CD4-positive, CD25-positive, alpha-beta regulatory T cell (primary cell): Measurements from ENCODE around the gene VSIG4. TPM values are rescaled to one million over a fixed set of nuclear protein-coding genes. Genes with fewer than 3 reads are reported as not detected.

ENCODE experiments used
- ATAC-seq, 2 donors: fragments of 150-1000 bp; cut with Tn5 transposase; one replicate each; pipeline ENCODE4 v1.10.0; 2021; ENCODE audit warnings: low read depth in 2 of 2, moderate number of reproducible peaks in 2 of 2, moderate library complexity in 1 of 2
- DNase-seq, 3 donors: peaks; one replicate each; pipeline versions ENCODE4 v3.0.0 to v3.0.0-alpha.2; 2012 to 2022; ENCODE audit warnings: mixed read lengths in 1 of 3
- H3K27ac ChIP-seq: one replicate; pipeline ENCODE4 v1.7.0; 2013; ENCODE audit warnings: mild to moderate bottlenecking, low read length; ENCODE audit not compliant: insufficient read depth, poor library complexity, severe bottlenecking
- H3K27me3 ChIP-seq: one replicate; pipeline ENCODE4 v1.7.0; 2013; ENCODE audit warnings: low read length; ENCODE audit not compliant: control insufficient read depth, insufficient read depth
- H3K36me3 ChIP-seq: one replicate; pipeline ENCODE4 v1.7.0; 2013; ENCODE audit warnings: mild to moderate bottlenecking, low read length, moderate library complexity; ENCODE audit not compliant: control insufficient read depth, insufficient read depth
- H3K4me1 ChIP-seq: 2 replicates; pipeline ENCODE4 v1.7.0; 2013; ENCODE audit warnings: mild to moderate bottlenecking, low read length; ENCODE audit not compliant: insufficient read depth, control insufficient read depth, poor library complexity, severe bottlenecking
- H3K4me3 ChIP-seq: one replicate; pipeline ENCODE4 v1.7.0; 2013; ENCODE audit warnings: low read depth, mild to moderate bottlenecking, low read length, moderate library complexity
- H3K9me3 ChIP-seq, 2 experiments: 1 replicate in 1 of 2; 2 replicates in 1 of 2; pipeline ENCODE4 v1.7.0; 2013; ENCODE audit warnings: low read length in 2 of 2, mild to moderate bottlenecking in 1 of 2, moderate library complexity in 1 of 2; ENCODE audit not compliant: control insufficient read depth in 2 of 2
- H3K27ac Mint-ChIP-seq, 3 donors: one replicate each; pipeline ENCODE4 v1.8.0; 2020 to 2022; ENCODE audit warnings: mild to moderate bottlenecking in 3 of 3, mixed read lengths in 3 of 3, moderate library complexity in 2 of 3
- H3K27me3 Mint-ChIP-seq: one replicate; pipeline ENCODE4 v1.8.0; 2022; ENCODE audit warnings: mild to moderate bottlenecking, mixed read lengths
- H3K36me3 Mint-ChIP-seq: one replicate; pipeline ENCODE4 v1.8.0; 2020; ENCODE audit warnings: mixed read lengths
- H3K4me1 Mint-ChIP-seq, 4 donors: one replicate each; pipeline ENCODE4 v1.8.0; 2020 to 2022; ENCODE audit warnings: mixed read lengths in 4 of 4, mild to moderate bottlenecking in 1 of 4
- H3K4me3 Mint-ChIP-seq, 4 donors: one replicate each; pipeline ENCODE4 v1.8.0; 2020 to 2022; ENCODE audit warnings: mild to moderate bottlenecking in 4 of 4, mixed read lengths in 4 of 4, moderate library complexity in 3 of 4
- H3K9me3 Mint-ChIP-seq, 7 donors: one replicate each; pipeline ENCODE4 v1.8.0; 2020 to 2022; ENCODE audit warnings: mixed read lengths in 7 of 7, mild to moderate bottlenecking in 3 of 7, moderate library complexity in 2 of 7
- polyA plus RNA-seq, 4 donors: library from polyadenylated mRNA; unstranded; fragments of 300-500 nt; fragmentation: Illumina TruSeq; gene quantifications; one replicate each; pipeline ENCODE4 v1.2.3, GENCODE V29; 2021
- total RNA-seq: library from RNA; stranded (reverse); gene quantifications from one replicate; pipeline ENCODE4 v1.2.3, GENCODE V29; 2022

Gene VSIG4
- total and polyA plus RNA-seq, 5 donors from 2014 or later: not detected

- Mint-ChIP-seq H3K4me1 (no peaks in the 10 kb centered on the region), H3K27ac (no peak overlapping the region)
- no peak for ATAC-seq
Observed at GRCh38 chrX:66053414-66053813, 13.5 kb upstream of the VSIG4 start.

GRCh38 chrX:66051980-66052379, 12.1 kb upstream of the VSIG4 start:
- ATAC-seq: no peak
- peaks cover 0 to 4% (median 2%) of the 10 kb centered on the region in 4 donors for H3K4me1 Mint-ChIP-seq
- no peak overlapping the region for H3K4me3 ChIP-seq

More at GRCh38 chrX:66053414-66053813, 13.5 kb upstream of the VSIG4 start:
- H3K4me3 ChIP-seq: no peak overlapping the region
- no peaks in the 10 kb centered on the region for H3K4me1 ChIP-seq
- H3K27ac ChIP-seq: no peak overlapping the region
- peaks cover 0 to 4% (median 0%) of the 10 kb centered on the region in 7 donors for H3K9me3 Mint-ChIP-seq
- H3K4me3 Mint-ChIP-seq: no peak overlapping the region
- H3K36me3 Mint-ChIP-seq: no peaks in the 10 kb centered on the region
- DNase-seq: no peak
- no peaks in the 10 kb centered on the region for H3K36me3 ChIP-seq
- H3K9me3 ChIP-seq: no peaks in the 10 kb centered on the region
- H3K27me3 Mint-ChIP-seq: no peaks in the 10 kb centered on the region
- no peaks in the 10 kb centered on the region for H3K27me3 ChIP-seq

GRCh38 chrX:66050140-66050569, 10.3 kb upstream of the VSIG4 start:
- ATAC-seq: no peak

More at GRCh38 chrX:66051980-66052379, 12.1 kb upstream of the VSIG4 start:
- H3K27me3 ChIP-seq: no peaks in the 10 kb centered on the region
- Mint-ChIP-seq H3K27ac (peak overlapping the region in 1 of 3 donors; percentile 21), H3K27me3 (no peaks in the 10 kb centered on the region), H3K9me3 (peaks cover 0 to under 1% (median 0%) of the 10 kb centered on the region in 7 donors), H3K4me3 (no peak overlapping the region), H3K36me3 (no peaks in the 10 kb centered on the region)
- no peaks in the 10 kb centered on the region for H3K9me3 ChIP-seq
- H3K4me1 ChIP-seq: peaks cover 5% of the 10 kb centered on the region
- no peak overlapping the region for H3K27ac ChIP-seq
- no peak for DNase-seq
- no peaks in the 10 kb centered on the region for H3K36me3 ChIP-seq

GRCh38 chrX:66049056-66049455, 9.2 kb upstream of the VSIG4 start:
- Histone ChIP-seq H3K4me1 (peaks cover 14% of the 10 kb centered on the region), H3K27ac (no peak overlapping the region), H3K27me3 (no peaks in the 10 kb centered on the region), H3K36me3 (no peaks in the 10 kb centered on the region), H3K4me3 (no peak overlapping the region), H3K9me3 (no peaks in the 10 kb centered on the region)
- H3K27ac Mint-ChIP-seq: no peak overlapping the region
- no peak overlapping the region for H3K4me3 Mint-ChIP-seq
- H3K9me3 Mint-ChIP-seq: no peaks in the 10 kb centered on the region
- ATAC-seq (no peak), DNase-seq (no peak)
- no peaks in the 10 kb centered on the region for H3K27me3 Mint-ChIP-seq
- peaks cover 0 to 28% (median 16%) of the 10 kb centered on the region in 4 donors for H3K4me1 Mint-ChIP-seq
- H3K36me3 Mint-ChIP-seq: no peaks in the 10 kb centered on the region

More at GRCh38 chrX:66050140-66050569, 10.3 kb upstream of the VSIG4 start:
- no peaks in the 10 kb centered on the region for H3K36me3 ChIP-seq
- no peak overlapping the region for H3K4me3 ChIP-seq
- H3K27ac Mint-ChIP-seq: no peak overlapping the region
- H3K27ac ChIP-seq: no peak overlapping the region
- DNase-seq: no peak
- H3K4me1 ChIP-seq: peaks cover 14% of the 10 kb centered on the region
- H3K36me3 Mint-ChIP-seq: no peaks in the 10 kb centered on the region
- no peaks in the 10 kb centered on the region for H3K27me3 ChIP-seq
- peaks cover 0 to 22% (median 15%) of the 10 kb centered on the region in 4 donors for H3K4me1 Mint-ChIP-seq
- H3K4me3 Mint-ChIP-seq: no peak overlapping the region
- no peaks in the 10 kb centered on the region for H3K9me3 ChIP-seq
- H3K27me3 Mint-ChIP-seq: no peaks in the 10 kb centered on the region
- no peaks in the 10 kb centered on the region for H3K9me3 Mint-ChIP-seq

- peaks cover 0 to 28% (median 16%) of the 10 kb centered on the region in 4 donors for H3K4me1 Mint-ChIP-seq
- no peaks in the 10 kb centered on the region for H3K9me3 ChIP-seq
- H3K27me3 ChIP-seq: no peaks in the 10 kb centered on the region
- peaks cover 14% of the 10 kb centered on the region for H3K4me1 ChIP-seq
- ATAC-seq (no peak), DNase-seq (peak in 1 of 3 donors; percentile 55)
- no peak overlapping the region for H3K27ac ChIP-seq
- no peaks in the 10 kb centered on the region for H3K36me3 Mint-ChIP-seq
- H3K4me3 Mint-ChIP-seq: no peak overlapping the region
- H3K27ac Mint-ChIP-seq: no peak overlapping the region
- no peaks in the 10 kb centered on the region for H3K27me3 Mint-ChIP-seq
- H3K36me3 ChIP-seq: no peaks in the 10 kb centered on the region
- no peaks in the 10 kb centered on the region for H3K9me3 Mint-ChIP-seq
- peak overlapping the region; percentile 31 for H3K4me3 ChIP-seq
Observed at GRCh38 chrX:66046612-66047235, 6.8 kb upstream of the VSIG4 start.

- Histone ChIP-seq H3K27me3 (no peaks in the 10 kb centered on the region), H3K36me3 (no peaks in the 10 kb centered on the region), H3K4me1 (peaks cover 14% of the 10 kb centered on the region), H3K4me3 (no peak overlapping the region), H3K27ac (no peak overlapping the region), H3K9me3 (no peaks in the 10 kb centered on the region)
- peak overlapping the region in 1 of 3 donors; percentile 10 for H3K27ac Mint-ChIP-seq
- no peaks in the 10 kb centered on the region for H3K9me3 Mint-ChIP-seq
- DNase-seq (no peak), ATAC-seq (no peak)
- H3K27me3 Mint-ChIP-seq: no peaks in the 10 kb centered on the region
- H3K36me3 Mint-ChIP-seq: no peaks in the 10 kb centered on the region
- H3K4me3 Mint-ChIP-seq: peak overlapping the region in 1 of 4 donors; percentile 23
- H3K4me1 Mint-ChIP-seq: peaks cover 0 to 28% (median 16%) of the 10 kb centered on the region in 4 donors
Observed at GRCh38 chrX:66045894-66046293, 6.0 kb upstream of the VSIG4 start.

GRCh38 chrX:66043584-66043983, 3.7 kb upstream of the VSIG4 start:
- Mint-ChIP-seq H3K4me3 (no peak overlapping the region), H3K36me3 (no peaks in the 10 kb centered on the region), H3K27ac (no peak overlapping the region), H3K9me3 (no peaks in the 10 kb centered on the region), H3K4me1 (peaks cover 0 to 28% (median 16%) of the 10 kb centered on the region in 4 donors), H3K27me3 (no peaks in the 10 kb centered on the region)
- peaks cover 14% of the 10 kb centered on the region for H3K4me1 ChIP-seq
- H3K36me3 ChIP-seq: no peaks in the 10 kb centered on the region
- no peak overlapping the region for H3K4me3 ChIP-seq
- no peak for DNase-seq
- ATAC-seq: no peak
- H3K27me3 ChIP-seq: no peaks in the 10 kb centered on the region
- H3K27ac ChIP-seq: no peak overlapping the region
- no peaks in the 10 kb centered on the region for H3K9me3 ChIP-seq
